ENCODE data around the gene FAM98C.

DNA sequence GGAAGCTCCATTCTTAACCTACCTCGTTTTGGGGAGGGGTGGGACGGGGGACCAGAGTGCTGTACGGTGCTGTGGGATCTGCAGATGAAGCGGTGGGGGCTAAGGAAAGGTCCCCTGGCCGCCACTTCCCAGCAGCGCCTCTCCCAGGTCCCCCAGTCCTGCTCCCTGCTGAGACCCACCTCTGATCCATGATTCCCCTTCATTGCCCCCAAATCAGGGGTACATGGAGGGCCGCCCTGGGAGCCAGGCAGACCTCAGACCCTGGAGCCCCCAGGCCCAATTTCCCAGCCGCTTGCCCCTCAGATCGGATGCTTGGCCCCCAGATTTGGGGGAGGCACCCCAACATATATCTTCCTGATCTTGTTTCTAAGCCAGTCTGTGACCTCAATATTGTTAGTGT, 3.8 kb upstream of the FAM98C start:
- TF ChIP-seq, protein P1, sequence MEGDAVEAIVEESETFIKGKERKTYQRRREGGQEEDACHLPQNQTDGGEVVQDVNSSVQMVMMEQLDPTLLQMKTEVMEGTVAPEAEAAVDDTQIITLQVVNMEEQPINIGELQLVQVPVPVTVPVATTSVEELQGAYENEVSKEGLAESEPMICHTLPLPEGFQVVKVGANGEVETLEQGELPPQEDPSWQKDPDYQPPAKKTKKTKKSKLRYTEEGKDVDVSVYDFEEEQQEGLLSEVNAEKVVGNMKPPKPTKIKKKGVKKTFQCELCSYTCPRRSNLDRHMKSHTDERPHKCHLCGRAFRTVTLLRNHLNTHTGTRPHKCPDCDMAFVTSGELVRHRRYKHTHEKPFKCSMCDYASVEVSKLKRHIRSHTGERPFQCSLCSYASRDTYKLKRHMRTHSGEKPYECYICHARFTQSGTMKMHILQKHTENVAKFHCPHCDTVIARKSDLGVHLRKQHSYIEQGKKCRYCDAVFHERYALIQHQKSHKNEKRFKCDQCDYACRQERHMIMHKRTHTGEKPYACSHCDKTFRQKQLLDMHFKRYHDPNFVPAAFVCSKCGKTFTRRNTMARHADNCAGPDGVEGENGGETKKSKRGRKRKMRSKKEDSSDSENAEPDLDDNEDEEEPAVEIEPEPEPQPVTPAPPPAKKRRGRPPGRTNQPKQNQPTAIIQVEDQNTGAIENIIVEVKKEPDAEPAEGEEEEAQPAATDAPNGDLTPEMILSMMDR (IDR thresholded peaks at IDR 0.05; ENCODE audit: low read depth, low read length, missing input control), result no peak
- TF ChIP-seq RAD21 (IDR thresholded peaks at IDR 0.05), result no peak
- TF ChIP-seq, protein P2, sequence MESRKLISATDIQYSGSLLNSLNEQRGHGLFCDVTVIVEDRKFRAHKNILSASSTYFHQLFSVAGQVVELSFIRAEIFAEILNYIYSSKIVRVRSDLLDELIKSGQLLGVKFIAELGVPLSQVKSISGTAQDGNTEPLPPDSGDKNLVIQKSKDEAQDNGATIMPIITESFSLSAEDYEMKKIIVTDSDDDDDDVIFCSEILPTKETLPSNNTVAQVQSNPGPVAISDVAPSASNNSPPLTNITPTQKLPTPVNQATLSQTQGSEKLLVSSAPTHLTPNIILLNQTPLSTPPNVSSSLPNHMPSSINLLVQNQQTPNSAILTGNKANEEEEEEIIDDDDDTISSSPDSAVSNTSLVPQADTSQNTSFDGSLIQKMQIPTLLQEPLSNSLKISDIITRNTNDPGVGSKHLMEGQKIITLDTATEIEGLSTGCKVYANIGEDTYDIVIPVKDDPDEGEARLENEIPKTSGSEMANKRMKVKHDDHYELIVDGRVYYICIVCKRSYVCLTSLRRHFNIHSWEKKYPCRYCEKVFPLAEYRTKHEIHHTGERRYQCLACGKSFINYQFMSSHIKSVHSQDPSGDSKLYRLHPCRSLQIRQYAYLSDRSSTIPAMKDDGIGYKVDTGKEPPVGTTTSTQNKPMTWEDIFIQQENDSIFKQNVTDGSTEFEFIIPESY (IDR thresholded peaks at IDR 0.05), result no peak
- no peak for TF ChIP-seq YY1 (IDR thresholded peaks at IDR 0.05)
- TF ChIP-seq EGR1 (IDR thresholded peaks at IDR 0.05; ENCODE audit: low read depth in 2 of 2), result no peak
- no peak for TF ChIP-seq FOXA1 (IDR thresholded peaks at IDR 0.05)
- TF ChIP-seq RXRA (IDR thresholded peaks at IDR 0.05), result no peak
- TF ChIP-seq TAF1 (conservative IDR thresholded peaks at IDR 0.05), result no peak
- TF ChIP-seq HNF4G (IDR thresholded peaks at IDR 0.05), result no peak
- TF ChIP-seq JUND (IDR thresholded peaks at IDR 0.05), result no peak
